Measurements from ENCODE around the gene CBFA2T2.
"Not testable (repeated sequence)": the region's sequence is repeated elsewhere in the genome, so short reads cannot be mapped to it uniquely, and the experiment has no call there.

The CBFA2T2 gene

DNA sequence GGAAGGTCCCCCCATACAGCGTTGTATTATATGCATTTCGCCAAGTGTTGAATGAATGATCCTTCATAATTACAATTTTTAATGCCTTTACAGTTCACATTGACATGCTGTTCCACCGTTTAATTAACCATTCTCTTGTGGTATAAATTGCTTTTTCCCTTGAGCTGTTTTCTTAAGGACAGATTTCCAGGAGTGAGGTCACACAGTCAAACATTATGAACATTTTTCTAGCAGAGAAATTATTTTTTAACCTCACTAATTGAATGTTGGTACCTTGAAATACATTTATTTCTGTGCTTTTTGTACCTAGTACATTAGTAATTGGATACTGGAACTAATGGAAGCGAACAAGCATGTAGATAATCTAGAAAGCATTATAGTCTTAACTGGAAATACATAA lies 95.5 kb downstream of the CBFA2T2 start:
- Histone ChIP-seq H3K27ac (no peak overlapping the region), H3K9me3 (no peaks in the 10 kb centered on the region), H3K4me3 (no peak overlapping the region), H3K4me1 (peaks cover 0 to 8% (median 5%) of the 10 kb centered on the region in 4 donors), H3K27me3 (no peaks in the 10 kb centered on the region), H3K36me3 (no peaks in the 10 kb centered on the region)
- intact Hi-C loops (cut with DNase I; ENCODE audit: low total_unique reads), result no loop called here
- DNase-seq, result no peak
- TF ChIP-seq, protein P1, sequence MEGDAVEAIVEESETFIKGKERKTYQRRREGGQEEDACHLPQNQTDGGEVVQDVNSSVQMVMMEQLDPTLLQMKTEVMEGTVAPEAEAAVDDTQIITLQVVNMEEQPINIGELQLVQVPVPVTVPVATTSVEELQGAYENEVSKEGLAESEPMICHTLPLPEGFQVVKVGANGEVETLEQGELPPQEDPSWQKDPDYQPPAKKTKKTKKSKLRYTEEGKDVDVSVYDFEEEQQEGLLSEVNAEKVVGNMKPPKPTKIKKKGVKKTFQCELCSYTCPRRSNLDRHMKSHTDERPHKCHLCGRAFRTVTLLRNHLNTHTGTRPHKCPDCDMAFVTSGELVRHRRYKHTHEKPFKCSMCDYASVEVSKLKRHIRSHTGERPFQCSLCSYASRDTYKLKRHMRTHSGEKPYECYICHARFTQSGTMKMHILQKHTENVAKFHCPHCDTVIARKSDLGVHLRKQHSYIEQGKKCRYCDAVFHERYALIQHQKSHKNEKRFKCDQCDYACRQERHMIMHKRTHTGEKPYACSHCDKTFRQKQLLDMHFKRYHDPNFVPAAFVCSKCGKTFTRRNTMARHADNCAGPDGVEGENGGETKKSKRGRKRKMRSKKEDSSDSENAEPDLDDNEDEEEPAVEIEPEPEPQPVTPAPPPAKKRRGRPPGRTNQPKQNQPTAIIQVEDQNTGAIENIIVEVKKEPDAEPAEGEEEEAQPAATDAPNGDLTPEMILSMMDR (IDR thresholded peaks at IDR 0.05), result no peak

DNA sequence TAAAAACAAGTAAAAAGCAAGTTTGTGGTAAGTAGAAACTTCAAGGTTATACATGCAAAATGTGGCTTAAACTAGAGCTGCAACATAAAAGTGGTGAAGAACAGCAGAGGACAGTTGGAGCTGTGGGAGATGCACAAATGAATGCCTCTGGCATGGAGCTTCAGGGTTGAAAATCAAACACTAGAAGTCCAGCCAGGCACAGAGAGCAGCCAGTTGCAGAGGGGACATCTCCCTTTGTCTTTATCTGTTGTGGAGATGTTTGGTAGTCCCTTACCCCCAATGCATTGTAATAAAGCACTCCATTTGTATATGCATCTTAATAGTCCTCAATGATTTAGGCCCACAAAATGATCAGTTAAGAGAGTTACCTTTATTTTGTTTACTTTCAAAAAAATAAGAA lies 99.2 kb downstream of the CBFA2T2 start:
- Histone ChIP-seq H3K4me3 (no peak overlapping the region), H3K27me3 (no peaks in the 10 kb centered on the region), H3K4me1 (peaks cover 0 to 8% (median 5%) of the 10 kb centered on the region in 4 donors), H3K27ac (no peak overlapping the region), H3K9me3 (no peaks in the 10 kb centered on the region), H3K36me3 (no peaks in the 10 kb centered on the region)
- TF ChIP-seq, protein P1 (IDR thresholded peaks at IDR 0.05), result no peak
- intact Hi-C loops (cut with DNase I; ENCODE audit: low total_unique reads), result no loop called here
- no peak for DNase-seq

DNA sequence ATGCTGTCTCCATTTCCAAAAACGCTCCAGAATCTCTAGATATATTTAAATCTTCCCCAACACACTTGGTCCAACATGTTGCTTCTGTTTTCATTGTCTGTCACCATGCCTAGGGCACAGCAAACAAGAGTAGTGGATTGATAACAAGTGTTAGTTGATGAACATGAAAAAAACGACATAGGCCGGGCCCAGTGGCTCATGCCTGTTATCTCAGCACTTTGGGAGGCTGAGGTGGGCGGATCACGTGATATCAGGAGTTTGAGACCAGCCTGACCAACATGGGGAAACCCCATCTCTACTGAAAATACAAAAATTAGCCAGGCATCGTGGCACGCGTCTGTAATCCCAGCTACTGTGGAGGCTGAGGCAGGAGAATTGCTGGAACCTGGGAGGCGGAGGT lies 102.0 kb downstream of the CBFA2T2 start:
- H3K27ac ChIP-seq; H3K4me3 ChIP-seq; H3K4me1 ChIP-seq; H3K9me3 ChIP-seq; H3K27me3 ChIP-seq; DNase-seq; intact Hi-C loops (cut with DNase I; ENCODE audit: low total_unique reads); H3K36me3 ChIP-seq: not testable (repeated sequence)

DNA sequence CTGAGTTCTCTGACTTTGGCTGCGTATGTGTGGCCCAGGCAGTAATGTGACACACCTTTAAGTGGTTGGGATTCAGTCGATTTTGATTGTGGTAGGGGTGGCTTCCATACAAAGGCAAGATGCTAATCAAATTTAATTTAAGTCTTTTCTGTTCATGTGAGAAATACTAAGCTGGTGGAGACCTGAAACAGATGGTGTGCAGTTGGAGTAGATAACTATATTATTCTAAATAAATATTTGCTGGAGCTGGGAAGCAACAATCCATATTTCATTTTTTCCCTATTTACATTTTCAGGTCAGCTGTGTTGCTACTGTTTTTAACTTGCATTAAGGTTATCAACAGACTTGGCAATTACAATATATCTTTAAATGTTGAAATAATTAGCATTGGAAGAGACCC lies 104.8 kb downstream of the CBFA2T2 start:
- no peaks in the 10 kb centered on the region for H3K27me3 ChIP-seq
- H3K4me1 ChIP-seq, result no peaks in the 10 kb centered on the region
- H3K9me3 ChIP-seq, result no peaks in the 10 kb centered on the region
- no peak overlapping the region for H3K4me3 ChIP-seq
- H3K36me3 ChIP-seq, result peaks cover 0 to 15% (median 3%) of the 10 kb centered on the region in 3 donors
- DNase-seq, result no peak
- TF ChIP-seq, protein P1 (IDR thresholded peaks at IDR 0.05), result no peak
- no peak overlapping the region for H3K27ac ChIP-seq
- intact Hi-C loops (cut with DNase I; ENCODE audit: low total_unique reads), result no loop called here

DNA sequence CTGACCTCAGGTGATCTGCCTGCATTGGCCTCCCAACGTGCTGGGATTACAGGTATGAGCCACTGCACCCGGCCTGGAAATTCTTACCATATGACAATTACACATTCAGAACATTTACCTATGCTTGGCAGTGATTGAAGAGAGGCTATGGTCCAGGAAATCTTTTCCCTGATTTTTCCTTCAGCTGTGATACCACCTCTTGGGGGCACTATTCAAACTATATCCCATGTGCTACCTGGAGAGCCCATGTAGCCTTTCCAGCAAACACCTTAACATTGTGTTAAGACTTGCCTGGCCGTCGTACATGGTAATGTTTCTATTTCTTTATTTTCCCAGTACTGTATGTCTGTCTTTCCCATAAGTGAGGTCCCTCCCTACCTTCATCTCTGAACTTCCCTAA lies 110.5 kb downstream of the CBFA2T2 start:
- no peak overlapping the region for H3K4me3 ChIP-seq
- no peak overlapping the region for H3K27ac ChIP-seq
- no peaks in the 10 kb centered on the region for H3K27me3 ChIP-seq
- H3K9me3 ChIP-seq, result no peaks in the 10 kb centered on the region
- H3K36me3 ChIP-seq, result peaks cover 0 to 15% (median 3%) of the 10 kb centered on the region in 3 donors
- intact Hi-C loops (cut with DNase I; ENCODE audit: low total_unique reads), result no loop called here
- no peaks in the 10 kb centered on the region for H3K4me1 ChIP-seq
- DNase-seq, result no peak
- TF ChIP-seq, protein P1 (IDR thresholded peaks at IDR 0.05), result no peak

DNA sequence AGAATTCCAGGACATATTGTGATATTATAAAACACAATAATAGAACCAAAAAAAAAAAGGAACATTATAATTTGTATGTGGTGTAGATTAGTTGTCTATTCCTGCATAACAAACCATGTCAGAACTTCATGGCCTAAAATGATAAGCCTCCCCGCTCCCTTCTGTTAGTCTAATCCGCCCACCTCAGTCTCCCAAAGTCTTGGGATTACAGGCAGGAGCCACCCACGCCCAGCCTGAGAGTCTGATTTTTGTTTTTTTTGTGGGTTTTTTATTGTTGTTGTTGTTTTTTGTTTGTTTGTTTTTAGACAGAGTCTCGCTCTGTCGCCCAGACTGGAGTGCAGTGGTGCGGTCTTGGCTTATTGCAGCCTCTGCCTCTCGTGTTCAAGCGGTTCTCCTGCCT lies 111.1 kb downstream of the CBFA2T2 start:
- H3K36me3 ChIP-seq, result peaks cover 0 to 15% (median 3%) of the 10 kb centered on the region in 3 donors
- no peak overlapping the region for H3K4me3 ChIP-seq
- no peaks in the 10 kb centered on the region for H3K4me1 ChIP-seq
- no peak for DNase-seq
- H3K27ac ChIP-seq, result no peak overlapping the region
- H3K27me3 ChIP-seq, result no peaks in the 10 kb centered on the region
- TF ChIP-seq, protein P1 (IDR thresholded peaks at IDR 0.05), result no peak
- no peaks in the 10 kb centered on the region for H3K9me3 ChIP-seq
- intact Hi-C loops (cut with DNase I; ENCODE audit: low total_unique reads), result no loop called here

Data from tibial artery (tissue), 4 donors.